ENCODE data around the gene CNOT4.
"Not testable (repeated sequence)": the region's sequence is repeated elsewhere in the genome, so short reads cannot be mapped to it uniquely, and the experiment has no call there.

The CNOT4 gene

DNA sequence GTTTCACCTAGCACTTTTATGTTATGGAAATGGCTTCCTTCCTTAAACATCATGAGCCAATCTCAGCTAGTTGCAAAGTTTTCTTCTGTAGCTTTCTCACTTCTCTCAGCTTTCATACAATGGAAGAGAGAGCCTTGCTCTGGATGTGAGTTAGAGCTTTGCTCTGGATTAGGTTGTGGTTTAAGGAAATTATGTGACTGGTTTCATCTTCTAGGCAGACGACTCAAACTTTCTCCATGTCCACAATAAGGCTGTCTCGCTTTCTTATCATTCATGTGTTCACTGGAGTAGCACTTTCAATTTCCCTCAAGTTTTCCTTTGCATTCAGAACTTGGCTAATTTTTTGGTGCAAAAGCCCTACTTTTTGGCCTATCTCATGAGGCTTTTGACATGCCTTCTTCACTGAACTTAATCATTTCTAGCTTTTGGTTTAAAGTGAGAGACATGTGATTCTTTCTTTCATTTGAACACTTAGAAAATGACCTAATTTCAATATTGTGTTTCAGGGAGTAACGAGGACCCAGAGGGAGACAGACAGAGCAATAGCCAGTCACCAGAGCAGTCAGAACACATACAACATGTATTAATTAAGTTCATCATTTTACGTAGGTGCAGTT lies 49.8 kb downstream of the CNOT4 start:
- DNase-seq (ENCODE audit: extremely low read depth in 1 of 2, low read depth in 1 of 2) = no peak

DNA sequence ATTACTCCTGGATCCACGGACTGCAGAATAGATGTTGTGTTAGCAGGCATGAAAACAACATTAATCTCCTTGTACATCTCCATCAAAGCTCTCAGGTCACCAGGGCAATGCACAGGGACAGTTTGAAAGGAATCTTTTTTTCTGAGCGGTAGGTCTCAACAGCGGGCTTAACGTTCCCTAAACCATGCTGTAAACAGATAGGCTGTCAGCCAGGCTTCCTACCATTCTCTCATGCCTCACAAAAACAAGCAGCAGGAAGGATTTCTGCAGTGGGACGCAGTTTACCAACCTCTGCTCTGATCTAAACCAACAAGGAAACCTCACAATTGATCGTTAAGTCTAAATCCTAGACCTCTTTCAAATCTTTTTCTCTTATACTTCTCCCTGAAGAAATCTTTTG lies 50.8 kb downstream of the CNOT4 start:
- no peak for DNase-seq (ENCODE audit: extremely low read depth in 1 of 2, low read depth in 1 of 2)

DNA sequence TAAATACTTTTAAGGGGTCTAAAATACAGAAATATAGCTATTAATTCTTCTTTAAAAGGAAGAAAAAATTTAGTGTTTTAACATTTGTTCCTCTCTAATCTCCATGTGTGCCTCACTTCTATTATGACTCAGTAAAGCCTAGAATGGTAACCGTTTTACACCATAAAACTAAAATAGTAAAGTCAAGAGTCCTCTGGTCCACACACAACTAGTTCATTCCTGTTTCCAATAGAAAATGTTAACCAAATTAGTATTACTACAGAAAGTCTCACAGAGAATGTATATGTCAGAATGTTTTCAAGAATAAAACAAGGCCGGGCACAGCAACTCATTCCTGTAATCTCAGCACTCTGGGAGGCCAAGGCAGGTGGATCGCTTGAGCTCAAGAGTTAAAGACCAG lies 55.8 kb downstream of the CNOT4 start:
- DNase-seq (ENCODE audit: extremely low read depth in 1 of 2, low read depth in 1 of 2) = no peak

DNA sequence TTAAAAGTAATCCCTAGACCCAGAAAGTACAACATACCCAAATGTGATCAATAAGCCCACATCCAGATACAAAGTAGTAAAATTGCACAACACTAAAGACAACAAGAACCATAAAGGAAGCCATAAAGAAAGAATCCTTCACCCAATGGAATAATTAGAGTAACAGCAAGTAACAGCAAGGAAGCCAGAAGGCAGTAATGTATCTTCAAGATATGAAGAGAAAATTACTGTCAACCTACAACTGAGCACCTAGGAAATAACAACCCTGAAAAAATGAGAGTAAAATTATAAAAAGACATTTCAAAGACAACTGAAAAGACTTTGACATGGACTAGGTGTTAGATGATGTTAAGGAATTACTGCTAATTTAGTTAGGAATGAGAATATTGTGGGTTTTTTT lies 60.5 kb downstream of the CNOT4 start:
- no peak for DNase-seq (ENCODE audit: extremely low read depth in 1 of 2, low read depth in 1 of 2)

DNA sequence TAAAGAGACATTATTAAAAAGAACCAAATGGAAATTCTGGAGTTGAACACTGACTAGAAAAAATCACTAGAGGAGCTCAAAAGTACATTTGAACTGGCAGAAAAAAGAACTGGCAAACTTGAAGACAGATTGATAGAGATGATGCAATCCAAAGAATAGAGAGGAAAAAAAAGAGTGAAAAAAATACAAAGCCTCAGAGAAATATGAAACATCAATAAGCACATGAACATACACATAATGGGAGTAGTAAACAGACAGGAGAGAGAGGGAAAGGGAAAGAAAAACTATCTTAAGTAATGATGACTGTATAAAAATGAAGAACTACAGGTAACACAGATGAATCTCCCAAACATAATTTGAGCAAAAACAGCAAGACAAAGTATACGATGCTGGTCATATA lies 61.1 kb downstream of the CNOT4 start:
- no peak for DNase-seq (ENCODE audit: extremely low read depth in 1 of 2, low read depth in 1 of 2)

DNA sequence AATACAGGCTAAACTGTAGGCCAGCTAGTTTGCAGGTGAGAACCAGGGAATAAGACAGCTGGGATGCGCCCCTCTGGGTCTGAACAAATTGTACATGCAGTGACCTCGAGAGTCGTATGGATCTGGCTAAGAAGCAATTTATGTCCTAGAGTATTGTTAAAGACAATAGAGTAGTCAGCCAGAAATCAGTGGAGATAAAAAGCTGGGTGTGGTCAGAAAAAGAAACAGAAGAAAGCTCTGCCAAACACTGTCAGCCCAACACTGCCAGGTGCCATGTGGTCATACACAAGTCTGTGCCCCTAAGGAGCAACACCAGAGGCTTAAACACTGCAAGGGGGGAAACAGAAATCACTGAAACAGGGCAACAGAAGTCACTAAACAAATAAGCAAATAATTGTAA lies 62.2 kb downstream of the CNOT4 start:
- no peak for DNase-seq (ENCODE audit: extremely low read depth in 1 of 2, low read depth in 1 of 2)

DNA sequence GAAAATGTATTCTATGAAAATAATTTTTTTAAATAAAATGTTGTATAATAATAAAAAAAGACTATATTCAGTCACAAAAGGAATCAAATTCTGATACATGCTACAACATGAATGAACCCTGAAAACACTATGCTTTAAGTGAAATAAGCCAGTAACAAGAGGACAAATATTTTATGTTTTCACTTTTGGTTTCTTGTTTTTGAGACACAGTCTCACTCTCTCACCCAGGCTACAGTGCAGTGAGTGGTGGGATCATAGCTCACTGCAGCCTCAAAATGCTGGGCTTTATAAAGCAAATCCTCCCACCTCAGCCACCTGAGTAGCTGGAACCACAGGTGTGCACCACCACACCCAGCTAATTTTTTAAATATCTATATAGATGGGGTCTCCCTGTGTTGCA lies 64.2 kb downstream of the CNOT4 start:
- DNase-seq (ENCODE audit: extremely low read depth in 1 of 2, low read depth in 1 of 2) = no peak

DNA sequence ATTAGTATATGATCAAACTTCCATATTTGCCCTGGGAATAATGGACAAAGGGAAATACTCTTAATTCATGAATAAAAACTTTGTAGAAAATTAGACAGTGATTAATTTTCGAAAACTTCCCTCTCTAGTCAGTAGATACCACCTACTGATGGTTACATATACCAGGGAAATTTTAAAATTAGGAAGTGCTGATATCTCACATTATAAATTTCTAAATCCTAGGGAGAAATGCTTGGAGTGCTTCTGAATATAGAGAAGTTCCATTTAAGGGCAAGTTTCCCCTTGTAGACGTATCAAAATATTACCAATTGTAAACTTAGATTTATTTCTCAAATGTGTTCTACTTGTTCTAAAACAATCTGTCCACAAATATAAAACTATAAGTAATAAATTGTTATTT lies 64.6 kb downstream of the CNOT4 start:
- DNase-seq (ENCODE audit: extremely low read depth in 1 of 2, low read depth in 1 of 2) = not testable (repeated sequence)

DNA sequence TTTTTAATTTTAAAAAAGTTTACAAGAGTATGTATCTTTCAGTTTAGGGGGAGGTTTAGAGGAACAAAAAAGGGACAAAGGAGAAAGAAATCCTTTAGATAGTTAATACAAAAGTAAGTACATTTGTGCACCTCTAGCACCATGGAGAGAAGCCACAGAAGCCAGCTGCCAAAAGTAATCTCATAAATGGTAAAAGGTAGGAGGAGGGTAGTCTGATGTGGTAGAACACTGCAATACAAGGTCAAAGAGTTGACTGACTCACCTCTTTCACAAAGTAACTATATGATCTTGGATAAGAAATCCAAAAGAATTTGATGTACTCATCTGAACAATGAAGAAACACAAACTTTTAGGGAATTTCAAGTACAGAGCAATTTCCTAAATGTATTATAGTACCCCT lies 68.1 kb downstream of the CNOT4 start:
- no peak for DNase-seq (ENCODE audit: extremely low read depth in 1 of 2, low read depth in 1 of 2)

DNA sequence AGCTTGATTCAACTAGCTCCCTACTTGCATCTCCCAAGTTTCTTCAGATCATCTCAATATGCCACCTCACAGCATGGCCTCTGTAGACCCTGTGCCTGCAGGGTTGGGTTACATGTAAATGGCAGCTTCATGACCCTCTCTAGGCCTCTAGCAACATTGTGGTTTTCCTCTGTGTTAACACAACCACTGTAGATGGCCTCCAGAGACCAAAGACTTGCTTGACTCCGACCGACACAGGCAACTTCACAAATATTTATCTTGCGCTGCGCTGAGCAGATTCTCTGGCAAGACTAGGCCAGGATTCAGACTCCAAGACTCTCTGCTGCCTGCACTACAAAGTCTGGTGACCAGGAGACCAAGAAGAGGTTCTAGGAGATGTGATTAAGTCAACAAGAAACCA lies 75.9 kb downstream of the CNOT4 start:
- DNase-seq (ENCODE audit: extremely low read depth in 1 of 2, low read depth in 1 of 2) = no peak

DNA sequence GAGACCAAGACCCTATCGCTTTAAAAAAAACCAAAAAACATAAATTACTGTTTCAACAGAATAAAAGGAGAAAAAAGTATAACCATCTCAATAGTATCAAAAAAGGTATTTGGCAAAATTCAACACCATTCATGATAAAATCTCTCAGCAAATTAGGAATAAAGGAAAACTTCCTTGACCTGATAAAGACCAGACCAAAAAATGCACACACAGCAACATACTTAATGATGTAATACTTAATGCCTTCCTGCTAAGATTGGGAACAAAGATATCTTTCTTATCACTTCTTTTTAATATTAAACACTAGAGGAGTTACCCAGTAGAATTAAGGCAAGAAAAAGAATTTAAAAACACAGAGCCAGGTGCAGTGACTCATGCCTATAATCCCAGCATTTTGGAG lies 79.3 kb downstream of the CNOT4 start:
- DNase-seq (ENCODE audit: extremely low read depth in 1 of 2, low read depth in 1 of 2) = no peak

DNA sequence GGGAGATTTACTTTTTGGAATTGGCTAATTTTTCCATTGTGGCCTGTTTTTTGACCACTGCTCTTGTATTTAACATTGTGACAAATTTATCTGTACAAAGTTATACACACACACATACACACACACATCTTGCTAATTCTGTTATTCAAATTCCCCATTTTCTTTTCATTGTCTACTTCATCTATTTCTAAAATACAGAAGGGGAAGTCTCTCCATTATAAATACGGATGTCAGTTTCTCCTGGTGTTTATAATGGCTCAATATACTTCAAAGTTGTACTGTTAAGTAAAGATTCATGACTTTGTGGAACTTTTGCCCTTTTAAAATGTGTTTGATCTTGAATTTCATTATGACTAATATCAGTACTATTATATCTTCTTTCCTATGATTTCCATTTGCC lies 81.0 kb downstream of the CNOT4 start:
- DNase-seq (ENCODE audit: extremely low read depth in 1 of 2, low read depth in 1 of 2) = no peak

DNA sequence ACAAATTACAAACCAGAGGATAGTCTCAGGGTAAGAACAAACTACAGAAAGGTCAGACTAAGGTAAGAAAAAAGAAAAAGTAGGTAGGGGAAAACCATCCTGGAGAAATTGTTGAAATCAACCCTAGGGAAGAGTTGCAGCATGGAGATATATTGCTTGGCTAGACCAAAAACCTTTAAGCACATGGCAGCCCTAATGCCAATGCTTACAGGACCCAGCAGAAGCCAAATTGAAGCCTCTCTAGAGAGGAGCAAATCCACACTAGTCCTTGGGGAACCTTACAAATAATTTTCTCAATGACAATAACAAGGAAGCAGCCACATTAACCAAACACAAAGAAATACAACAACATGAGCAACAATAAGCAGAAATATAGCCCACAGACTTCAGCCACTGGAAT lies 81.9 kb downstream of the CNOT4 start:
- no peak for DNase-seq (ENCODE audit: extremely low read depth in 1 of 2, low read depth in 1 of 2)

DNA sequence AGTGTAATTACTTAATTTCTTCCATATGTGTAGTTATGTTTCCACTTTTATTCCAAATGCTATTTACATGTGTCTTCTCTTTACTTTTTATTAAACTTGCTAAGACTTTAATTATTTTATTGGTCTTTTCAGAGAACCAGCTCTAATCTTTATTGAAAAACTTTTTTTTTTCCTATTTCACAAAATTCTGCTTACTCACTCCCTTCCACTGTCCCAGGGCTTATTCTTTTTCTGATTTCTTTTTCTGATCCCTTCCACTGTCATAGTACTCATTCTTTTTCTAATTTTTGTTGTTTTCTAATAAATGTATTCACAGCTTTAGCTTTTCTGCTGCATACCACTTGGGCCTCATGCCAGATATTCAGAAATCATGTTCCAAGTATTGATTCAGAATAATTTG lies 82.7 kb downstream of the CNOT4 start:
- DNase-seq (ENCODE audit: extremely low read depth in 1 of 2, low read depth in 1 of 2) = no peak

DNA sequence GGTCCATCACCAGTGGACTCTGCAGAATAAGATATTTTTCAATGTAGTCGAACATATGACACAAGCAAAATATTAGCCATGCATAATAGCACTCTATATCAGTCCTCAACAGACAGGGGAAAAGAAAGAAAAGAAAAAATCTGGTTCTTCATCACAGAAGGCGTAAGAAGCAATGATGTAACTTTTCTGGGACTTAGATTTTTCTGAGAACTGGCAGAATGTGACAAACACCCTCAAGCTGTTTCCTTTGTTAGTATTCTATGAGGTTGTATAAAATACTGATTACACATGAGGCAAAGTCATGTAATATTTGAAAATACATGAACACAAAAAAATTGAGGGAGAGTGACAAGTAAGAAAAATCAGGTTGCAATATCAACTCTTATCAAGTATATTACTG lies 84.9 kb downstream of the CNOT4 start:
- DNase-seq (ENCODE audit: extremely low read depth in 1 of 2, low read depth in 1 of 2) = no peak

DNA sequence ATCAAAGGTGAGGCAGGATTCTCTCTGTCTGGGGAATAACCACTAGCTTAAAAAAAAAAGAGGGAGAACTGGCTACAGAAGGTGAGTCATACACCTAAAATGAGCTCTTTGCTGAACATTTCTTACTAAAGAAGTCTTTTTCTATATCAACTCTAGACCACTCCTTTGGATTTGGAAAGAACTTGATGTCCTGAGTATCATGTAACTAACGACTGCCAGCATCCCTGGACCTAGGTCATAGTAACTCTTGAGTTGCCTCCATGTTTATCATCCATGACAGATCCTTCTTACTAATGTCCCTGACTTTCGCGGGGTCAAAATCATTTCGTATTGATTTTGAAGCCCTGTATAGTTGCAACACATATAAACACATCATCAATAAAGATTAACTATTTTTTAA lies 89.1 kb downstream of the CNOT4 start:
- no peak for DNase-seq (ENCODE audit: extremely low read depth in 1 of 2, low read depth in 1 of 2)

DNA sequence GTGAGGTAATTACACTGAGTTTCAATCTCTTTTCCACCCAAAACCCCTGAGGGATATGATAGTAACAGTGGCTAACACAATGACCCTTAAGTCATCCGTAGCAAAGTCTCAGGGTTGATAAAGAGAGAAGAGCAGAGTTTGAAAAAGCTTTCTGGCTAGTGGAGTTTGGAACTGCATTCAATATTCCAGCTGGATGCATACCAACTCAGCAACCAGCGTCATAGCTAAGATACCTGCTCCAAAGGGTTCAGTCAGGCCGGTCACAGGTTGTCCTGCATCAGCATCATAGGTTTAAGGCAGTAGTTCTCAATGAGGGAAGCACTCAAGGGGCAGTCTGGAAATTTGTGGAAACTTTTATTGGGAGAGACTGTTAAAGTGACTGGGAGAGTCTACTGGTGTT lies 93.5 kb downstream of the CNOT4 start:
- DNase-seq (ENCODE audit: extremely low read depth in 1 of 2, low read depth in 1 of 2) = no peak

DNA sequence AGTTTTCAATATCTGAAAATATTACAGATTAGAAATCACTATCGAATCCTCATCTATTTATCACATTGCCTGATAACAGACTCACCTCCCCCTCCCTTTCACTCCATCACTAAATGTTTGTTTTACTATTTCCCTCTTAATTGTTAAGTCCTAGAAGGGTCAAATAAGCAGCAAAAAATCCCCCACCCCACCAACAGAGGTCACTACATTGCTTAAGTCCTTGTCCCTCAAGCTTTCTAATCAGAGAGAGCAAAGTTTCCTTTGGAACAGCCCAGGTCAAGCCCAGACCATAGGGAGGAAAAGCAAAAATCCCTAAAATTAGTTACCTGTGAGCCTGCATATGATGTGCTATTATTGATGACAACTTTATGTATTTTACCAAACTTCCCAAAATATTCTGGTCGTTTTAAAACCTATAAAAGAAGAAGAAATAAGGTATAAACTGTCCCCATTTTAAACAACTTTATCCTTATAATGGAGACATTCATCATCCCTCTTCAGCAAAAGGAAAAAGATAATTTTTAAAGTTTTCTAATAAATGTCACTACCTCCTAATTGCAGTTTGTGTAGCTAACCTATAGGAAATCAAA lies 95.0 kb downstream of the CNOT4 start:
- DNase-seq (ENCODE audit: extremely low read depth in 1 of 2, low read depth in 1 of 2) = peak in 1 of 2 donors; percentile 11

DNA sequence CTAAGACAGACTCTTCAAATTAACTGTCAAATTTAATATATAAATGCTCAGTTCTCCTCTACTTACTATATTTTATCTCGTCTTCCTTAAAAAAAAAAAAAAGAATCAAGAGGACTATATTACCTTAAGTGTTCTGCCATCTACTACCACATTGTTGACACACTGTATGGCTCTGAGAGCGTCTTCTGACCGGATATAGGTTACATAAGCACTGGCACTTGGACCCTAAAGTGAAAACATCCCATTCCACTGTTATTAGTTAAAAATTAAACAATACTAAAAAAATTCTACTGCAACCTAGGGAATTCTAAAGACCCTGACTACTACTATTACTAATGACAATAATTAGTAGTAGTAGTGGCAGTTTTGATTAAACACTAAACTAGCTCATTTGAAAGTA lies 95.7 kb downstream of the CNOT4 start:
- no peak for DNase-seq (ENCODE audit: extremely low read depth in 1 of 2, low read depth in 1 of 2)

DNA sequence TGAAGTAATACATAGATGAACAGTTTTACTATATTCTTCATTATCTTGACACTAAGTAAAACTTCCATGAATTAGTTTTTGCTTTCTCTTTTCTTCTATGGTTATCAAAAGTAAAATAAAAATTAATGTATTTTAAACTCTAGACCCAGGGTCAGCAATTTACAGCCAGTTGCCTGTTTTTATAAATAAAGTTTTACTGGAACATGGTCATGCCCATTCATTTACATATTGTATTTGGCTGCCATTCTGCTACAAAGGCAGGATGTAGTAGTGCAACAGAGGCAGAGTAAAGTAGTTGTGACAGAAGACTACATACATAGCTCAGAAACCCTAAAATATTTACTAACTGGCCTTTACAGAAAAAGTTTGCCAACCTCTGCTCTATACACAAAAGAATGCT lies 98.8 kb downstream of the CNOT4 start:
- no peak for DNase-seq (ENCODE audit: extremely low read depth in 1 of 2, low read depth in 1 of 2)

DNA sequence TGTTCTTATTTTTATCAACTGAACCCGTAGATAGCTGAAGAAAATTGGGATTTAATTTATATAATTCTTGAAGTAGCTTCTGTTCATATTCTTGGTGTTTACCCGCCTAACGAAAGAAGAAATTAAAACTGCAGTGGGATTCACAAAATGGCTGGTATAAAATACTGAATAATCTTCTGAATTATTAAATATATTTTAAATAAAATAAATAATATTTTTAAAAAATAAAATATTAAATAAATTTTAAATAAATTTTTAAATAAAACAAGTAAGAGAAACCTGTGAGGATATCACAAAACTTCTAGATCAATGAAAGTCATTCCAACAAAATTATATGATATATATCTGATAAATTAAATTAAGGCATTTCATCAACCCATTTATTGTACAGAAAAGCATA lies 99.4 kb downstream of the CNOT4 start:
- no peak for DNase-seq (ENCODE audit: extremely low read depth in 1 of 2, low read depth in 1 of 2)

DNA sequence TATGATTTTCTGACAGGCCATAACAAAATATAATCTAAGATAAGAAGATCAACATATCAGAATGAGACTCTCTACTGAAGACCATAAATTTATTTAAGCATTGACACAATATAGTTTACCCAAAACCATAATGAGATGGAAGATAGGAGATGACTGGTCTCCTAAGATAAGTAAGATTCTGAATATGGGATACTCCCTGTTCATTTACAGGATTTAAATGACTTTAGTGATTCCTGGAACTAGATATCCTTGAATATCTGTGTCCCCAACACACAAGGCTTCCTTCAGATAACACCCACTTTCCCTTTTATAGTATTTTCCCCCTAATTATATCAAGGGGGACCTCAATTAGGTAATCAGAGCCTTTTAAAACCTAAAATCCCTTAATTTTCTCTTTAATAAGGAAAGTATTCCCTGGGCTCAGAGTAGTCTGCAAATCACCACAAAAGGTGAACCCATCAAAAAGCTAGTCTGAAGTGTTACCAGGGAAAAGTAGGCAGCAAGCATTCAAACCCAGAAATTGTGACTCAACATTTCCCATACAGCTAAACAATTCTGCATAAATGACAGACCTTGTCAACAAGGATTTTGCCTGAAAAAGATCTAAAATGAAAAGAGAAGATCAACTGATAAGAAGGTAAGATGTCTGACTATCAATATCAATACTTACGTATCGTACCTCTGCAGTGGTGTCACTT lies 99.9 kb downstream of the CNOT4 start:
- DNase-seq (ENCODE audit: extremely low read depth in 1 of 2, low read depth in 1 of 2) = no peak

DNA sequence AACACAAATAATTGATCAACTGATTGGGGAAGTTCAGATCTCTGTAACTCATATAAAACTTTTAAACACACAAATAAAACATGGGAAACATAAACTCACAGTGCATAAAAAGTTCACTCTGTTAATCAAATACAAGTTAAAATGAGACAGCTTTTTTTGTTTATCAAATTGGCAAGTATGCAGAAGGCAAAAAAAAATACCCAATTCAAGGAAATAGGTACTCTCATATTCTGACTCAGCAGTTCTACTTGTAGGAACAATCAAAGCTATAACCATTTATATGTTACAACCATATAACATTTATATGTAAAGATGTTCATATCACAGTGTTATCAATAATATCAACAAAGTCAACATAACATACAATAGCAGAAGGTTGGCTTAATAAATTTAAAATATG lies 102.0 kb downstream of the CNOT4 start:
- no peak for DNase-seq (ENCODE audit: extremely low read depth in 1 of 2, low read depth in 1 of 2)

Measured in stimulated activated CD8-positive, alpha-beta memory T cell treated with anti-CD3 and anti-CD28 coated beads, Interleukin-7, amount 100 ng/mL, for 48 hours (primary cell).